ENCODE results near the gene F13A1.

The F13A1 gene

DNA sequence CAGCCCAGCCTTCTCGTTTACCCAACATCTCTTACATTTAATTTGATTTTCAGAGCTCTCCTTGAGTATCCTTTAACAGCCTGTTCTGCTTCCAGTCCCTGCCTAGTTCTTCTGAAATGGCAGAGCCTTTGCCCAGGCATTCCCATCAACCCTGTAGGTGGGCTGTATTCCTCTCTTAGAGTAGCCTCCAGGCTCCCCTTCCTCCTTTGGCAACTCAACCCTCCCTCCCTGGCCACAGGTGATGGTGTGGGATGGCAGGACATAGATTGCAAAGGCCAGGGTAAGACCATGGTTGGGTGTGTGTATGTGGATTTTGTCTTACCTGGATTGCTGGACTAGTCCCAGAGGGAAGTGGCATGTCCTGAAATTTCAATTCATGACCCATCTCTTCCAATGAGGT lies 125.4 kb downstream of the F13A1 start:
- DNase-seq (ENCODE audit: low read depth in 3 of 3, low spot score in 1 of 3): no peak

DNA sequence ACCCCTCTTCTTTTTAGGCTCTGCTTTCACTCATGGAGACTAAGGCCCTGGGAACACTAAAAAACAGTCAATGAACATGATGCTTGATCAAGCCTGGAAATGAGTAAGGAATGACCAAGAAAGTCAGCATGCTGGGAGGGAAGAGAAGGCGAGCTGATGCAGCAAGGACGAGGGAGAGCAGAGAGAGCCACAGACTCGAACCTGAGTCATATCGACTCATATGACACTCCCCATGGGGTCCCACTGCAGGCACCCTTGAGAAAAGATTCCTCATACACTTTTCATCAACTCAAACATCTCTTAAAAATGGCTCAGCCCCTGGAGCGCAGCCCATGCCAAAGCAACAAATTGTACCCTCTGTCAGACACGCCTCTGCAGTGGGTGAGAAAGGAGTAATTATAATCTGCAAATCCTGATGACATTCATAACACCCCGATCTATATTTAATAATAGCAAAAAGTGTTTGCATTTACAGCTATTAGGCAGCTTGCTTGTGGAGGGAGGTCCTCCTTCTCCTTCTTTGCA lies 127.2 kb downstream of the F13A1 start:
- no peak for DNase-seq (ENCODE audit: low read depth in 3 of 3, low spot score in 1 of 3)

- no peak for DNase-seq (ENCODE audit: low read depth in 3 of 3, low spot score in 1 of 3)
Observed at GRCh38 chr6:6191909-6192308, 128.6 kb downstream of the F13A1 start.

DNA sequence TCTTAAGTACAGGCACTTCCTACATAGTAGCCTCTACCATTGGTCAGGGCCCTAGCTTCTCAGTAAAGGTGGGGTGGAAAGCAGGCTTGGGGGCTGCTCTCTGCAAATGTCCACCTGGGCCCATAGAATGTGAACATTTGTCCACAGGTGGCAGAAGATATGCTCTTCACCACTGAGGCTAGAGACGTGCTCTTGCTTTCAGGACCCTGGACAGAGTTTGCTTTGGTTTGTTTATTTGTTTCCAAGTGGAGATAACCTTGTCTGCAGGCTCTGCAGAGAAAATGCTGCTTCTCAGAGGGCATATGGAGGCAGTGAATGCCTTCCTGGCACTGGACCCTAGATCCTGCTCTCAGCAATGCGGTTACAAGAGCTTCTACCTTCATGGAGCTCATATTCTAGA lies 129.0 kb downstream of the F13A1 start:
- DNase-seq (ENCODE audit: low read depth in 3 of 3, low spot score in 1 of 3): no peak

GRCh38 chr6:6180684-6181083 lies 139.8 kb downstream of the F13A1 start:
- DNase-seq (ENCODE audit: low read depth in 3 of 3, low spot score in 1 of 3): no peak

DNA sequence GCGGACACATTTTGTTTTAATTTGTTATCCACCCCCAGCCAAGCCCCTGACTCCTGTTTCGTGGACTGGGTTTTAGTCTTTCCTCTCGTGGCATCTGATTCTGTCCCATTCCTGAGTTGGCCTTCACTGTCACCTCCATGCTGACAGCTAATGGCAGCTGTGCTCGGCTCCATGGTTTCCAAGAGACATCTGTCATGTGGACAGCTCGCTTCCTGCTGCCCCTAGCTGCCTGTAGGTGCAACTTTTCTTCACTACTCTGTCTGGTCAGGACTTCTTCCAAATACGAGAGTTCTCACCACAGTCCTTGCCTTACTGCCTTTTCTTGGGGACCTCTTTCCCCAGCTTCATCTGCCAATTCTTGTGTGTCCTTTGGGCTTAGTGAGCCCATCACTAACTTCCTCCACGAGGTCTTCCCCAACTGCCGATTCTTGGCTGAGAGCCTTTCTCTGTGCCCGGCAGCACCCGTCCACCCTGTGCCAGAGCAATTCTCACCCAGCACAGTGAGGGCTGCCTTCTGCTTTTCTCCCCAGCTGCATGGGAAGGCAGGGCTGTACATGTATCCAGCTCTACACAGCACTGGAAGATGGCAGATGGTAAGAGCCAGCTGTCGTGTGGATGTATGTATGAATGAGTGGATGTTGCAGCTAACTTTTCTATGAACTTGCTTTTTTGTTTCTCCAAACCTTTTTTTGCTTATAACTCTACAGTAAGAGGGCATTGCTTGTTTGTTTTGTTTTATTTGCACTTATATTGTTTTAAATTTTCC lies 140.4 kb downstream of the F13A1 start:
- DNase-seq (ENCODE audit: low read depth in 3 of 3, low spot score in 1 of 3): no peak

DNA sequence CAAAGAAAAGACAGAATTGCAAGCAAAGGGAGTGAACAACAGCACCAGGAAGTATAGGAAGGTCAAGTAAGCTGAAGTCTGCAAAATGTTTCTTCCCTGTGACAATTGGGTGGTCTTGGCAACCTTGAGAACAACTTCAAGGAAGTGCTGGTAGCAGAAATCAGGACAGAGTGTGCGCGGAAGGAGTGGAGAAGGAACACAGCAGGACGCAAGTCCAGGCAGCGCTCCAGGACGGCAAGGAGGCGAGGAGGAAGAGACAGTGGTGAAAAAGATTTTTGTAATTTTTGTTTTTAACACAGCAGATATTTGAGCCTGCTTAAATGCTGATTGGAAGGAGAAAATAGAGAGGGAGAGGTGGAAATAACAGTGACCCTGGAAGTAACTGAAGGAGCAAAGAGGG lies 141.7 kb downstream of the F13A1 start:
- DNase-seq (ENCODE audit: low read depth in 3 of 3, low spot score in 1 of 3): no peak

DNA sequence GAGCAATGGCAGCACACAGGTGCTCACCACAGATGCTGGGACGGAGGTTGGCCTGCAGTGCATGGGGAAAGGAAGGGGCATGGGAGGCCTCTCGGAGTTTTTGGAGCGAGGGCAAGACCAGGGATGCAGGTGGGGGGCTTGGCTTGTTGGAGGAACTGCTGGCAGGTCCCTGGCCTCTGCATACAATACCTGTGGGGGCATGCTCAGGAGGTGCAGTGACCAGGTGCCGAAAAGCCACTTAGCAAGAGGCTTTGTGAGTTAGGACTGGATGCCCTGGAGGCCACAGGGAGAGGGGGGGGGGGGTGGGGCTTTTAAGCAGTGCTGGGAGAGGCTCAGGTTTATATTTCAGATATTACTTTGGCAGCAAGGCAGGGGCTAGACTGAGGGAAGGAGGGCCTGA lies 142.7 kb downstream of the F13A1 start:
- no peak for DNase-seq (ENCODE audit: low read depth in 3 of 3, low spot score in 1 of 3)

DNA sequence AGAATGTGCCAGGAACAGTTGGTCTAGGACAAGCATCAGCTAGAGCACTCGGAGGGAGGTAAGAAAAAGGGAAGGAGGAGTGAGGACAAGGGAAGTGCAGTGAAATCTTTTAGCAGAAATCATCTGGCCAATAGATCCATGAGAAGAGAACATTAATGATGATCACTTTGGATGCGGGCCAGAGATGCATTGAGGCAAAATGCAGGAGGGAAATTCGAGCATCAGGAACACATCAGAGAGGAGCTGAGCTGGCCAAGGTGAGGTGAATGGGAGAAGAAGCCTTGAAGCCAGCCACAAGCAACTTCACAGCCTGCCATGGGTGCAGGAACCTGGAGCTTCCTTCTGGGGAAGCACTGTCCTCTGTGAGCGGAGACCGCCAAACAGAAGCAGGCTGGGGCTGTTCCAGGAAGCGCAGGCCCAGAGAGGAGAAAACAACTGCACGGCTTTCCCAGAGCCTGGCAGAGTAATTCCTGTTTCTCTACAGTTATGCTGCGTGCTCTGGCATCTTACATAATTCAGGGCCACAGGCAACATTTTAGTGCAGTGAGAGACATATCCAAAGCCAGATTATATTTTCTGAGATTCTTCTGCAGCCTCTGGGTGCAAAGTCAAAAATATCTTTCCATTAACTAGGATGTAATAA lies 143.8 kb downstream of the F13A1 start:
- no peak for DNase-seq (ENCODE audit: low read depth in 3 of 3, low spot score in 1 of 3)

DNA sequence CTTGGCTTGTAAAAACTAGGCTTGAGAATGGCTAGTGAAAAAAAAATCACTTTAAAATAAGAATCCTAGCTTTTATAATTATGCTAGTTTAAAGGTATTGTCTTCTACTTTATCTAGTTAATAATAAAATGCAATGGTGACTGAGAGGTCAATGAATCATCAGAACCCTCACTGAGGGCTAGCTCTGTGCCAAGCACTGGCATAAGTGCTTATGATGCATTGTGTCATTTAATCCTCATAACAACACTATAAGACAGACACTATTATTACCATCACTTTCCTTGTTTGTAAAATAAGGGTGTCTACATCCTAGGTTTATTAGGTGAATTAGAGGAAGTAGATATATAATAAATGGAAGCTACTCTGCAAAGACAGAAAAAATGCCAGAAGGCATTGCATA lies 144.3 kb downstream of the F13A1 start:
- DNase-seq (ENCODE audit: low read depth in 3 of 3, low spot score in 1 of 3): no peak

- no peak for DNase-seq (ENCODE audit: low read depth in 3 of 3, low spot score in 1 of 3)
Observed at GRCh38 chr6:6169141-6169540, 151.3 kb downstream of the F13A1 start.

DNA sequence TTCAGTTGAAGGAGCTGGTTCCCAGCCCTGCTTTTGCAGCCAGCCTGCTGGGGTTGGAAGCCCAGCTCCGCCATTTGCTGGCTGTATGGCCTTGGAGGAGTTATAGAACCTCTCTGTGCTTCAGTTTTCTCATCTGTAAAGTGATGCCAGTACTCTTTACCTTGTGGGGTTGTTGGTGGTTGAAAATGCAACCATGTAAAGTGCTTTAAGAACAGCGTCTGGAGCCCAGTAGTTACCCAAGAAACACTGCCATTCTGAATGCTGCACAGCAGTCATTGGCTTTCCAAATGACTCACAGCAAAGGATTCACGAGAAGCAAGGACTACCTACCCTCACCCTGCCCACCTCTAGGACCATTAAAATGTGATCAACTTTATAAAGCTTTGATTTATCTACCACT lies 154.4 kb downstream of the F13A1 start:
- DNase-seq (ENCODE audit: low read depth in 3 of 3, low spot score in 1 of 3): no peak

DNA sequence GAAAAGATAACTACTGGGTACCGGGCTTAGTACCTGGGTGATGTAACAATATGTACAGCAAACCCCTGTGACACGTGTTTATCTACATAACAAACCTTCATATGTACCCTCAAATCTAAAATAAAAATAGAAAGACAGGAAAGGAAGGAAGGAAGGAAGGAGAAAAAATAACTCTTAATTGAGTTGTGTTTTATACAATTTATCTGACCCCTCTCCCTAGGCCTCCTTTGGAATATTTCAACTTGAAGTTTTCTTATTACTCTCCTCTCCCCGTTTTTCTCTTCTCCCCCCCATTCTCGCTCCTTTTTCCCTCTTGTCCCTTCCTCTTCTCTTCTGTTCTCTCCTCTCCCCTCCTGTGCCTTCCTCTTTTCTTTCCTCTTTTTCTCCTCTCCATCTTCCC lies 156.1 kb downstream of the F13A1 start:
- DNase-seq (ENCODE audit: low read depth in 3 of 3, low spot score in 1 of 3): no peak

DNA sequence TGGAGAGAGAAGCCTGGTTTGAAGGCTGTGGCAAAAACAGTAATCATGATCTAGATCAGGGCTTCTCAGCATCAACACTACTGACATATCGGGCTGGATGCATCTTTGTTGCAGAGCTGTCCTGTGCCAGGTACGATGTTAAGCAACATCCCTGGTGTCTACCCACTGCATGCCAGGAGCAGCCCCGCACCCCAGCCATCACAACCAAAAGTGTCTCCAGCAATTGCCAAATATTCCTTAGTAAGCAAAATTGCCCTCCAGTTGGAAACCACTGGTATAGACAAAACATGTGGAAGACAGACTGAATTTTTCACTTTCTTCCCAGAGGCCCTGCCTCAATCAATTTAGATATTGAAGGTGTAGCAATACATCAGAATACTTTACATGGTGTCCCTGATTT lies 166.1 kb downstream of the F13A1 start:
- no peak for DNase-seq (ENCODE audit: low read depth in 3 of 3, low spot score in 1 of 3)

- DNase-seq (ENCODE audit: low read depth in 3 of 3, low spot score in 1 of 3): no peak
Observed at GRCh38 chr6:6152060-6152459, 168.4 kb downstream of the F13A1 start.

- no peak for DNase-seq (ENCODE audit: low read depth in 3 of 3, low spot score in 1 of 3)
Observed at GRCh38 chr6:6148192-6148815, 172.2 kb downstream of the F13A1 start.

DNA sequence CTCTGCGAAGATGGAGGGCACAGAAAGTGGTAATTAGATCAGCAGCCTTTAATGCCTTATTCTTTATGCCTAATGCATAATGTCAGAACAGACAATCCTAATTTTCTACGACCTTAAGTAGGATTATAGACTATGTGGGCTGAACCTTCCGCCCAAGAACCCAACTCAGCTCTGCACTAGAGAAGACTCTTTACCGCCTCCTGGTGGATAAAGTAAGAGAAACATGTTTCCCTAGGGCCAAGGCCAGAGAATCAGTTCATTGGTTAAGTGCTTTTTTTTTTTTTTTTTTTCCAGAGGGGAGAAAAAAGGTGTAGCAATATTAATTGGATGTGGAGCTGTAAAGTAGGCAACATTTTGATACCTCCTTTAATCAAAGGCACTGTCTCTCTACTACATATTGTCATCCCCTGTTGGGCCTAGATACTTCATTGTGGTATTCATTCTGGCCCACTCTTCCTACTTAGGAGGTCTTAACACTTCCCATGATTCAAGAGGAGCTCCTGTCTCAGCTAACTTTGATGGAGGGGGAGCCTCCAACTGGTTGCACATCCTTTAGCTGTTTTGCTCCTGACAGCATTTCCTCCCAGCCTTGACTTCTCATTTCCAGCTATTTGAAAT lies 188.9 kb downstream of the F13A1 start:
- DNase-seq (ENCODE audit: low read depth in 3 of 3, low spot score in 1 of 3): no peak

- no peak for DNase-seq (ENCODE audit: low read depth in 3 of 3, low spot score in 1 of 3)
Observed at GRCh38 chr6:6125495-6125894, 195.0 kb downstream of the F13A1 start.

DNA sequence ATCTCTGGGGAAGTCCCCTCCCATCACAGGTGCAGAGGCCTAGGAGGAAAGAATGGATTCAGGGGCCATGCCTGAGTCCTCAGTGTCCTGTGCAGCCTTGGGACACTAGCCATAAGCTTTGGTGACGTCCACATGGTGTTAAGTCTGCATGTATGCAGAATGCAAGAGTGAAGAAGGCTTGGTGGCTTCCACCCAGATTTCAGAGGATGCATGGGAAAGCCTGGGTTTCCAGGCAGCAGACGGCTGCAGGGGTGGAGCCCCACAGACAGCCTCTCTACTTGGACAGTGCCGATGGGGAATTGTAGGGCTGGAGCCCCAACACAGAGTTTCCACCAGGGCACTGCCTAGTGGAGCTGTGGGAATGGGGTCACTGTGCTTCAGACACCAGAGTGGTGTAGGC lies 196.7 kb downstream of the F13A1 start:
- no peak for DNase-seq (ENCODE audit: low read depth in 3 of 3, low spot score in 1 of 3)

DNA sequence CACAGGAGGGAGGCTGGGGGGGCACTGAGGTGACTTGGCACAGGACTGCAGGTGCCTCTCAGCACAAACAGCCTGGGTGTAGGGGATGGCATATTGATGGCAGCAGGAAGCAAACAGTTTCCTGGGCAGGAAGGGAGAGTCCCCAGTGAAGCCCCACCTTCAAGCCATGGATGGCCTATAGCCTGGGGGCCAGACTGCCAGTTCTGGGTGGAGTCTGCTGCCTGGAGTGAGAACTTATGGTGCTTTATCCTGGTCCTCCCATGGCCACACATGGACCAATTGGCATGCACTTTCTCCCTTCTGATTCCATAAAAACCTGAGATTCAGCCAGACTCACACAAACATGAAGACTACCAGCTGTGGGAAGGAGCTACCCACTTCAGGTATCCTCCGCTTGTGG lies 198.5 kb downstream of the F13A1 start:
- DNase-seq (ENCODE audit: low read depth in 3 of 3, low spot score in 1 of 3): no peak

GRCh38 chr6:6105472-6106036 lies 214.9 kb downstream of the F13A1 start:
- DNase-seq (ENCODE audit: low read depth in 3 of 3, low spot score in 1 of 3): no peak

Data from stimulated activated CD4-positive, alpha-beta T cell treated with anti-CD3 and anti-CD28 coated beads, TNF-alpha, amount 100 ng/mL, for 1 hour (primary cell).